RPMI8226 (cell line): ENCODE measurements around the gene PDCD1.

ENCODE experiments used
- DNase-seq: peaks from one replicate; pipeline ENCODE4 v3.0.0-alpha.2; 2015

PDCD1 gene

DNA sequence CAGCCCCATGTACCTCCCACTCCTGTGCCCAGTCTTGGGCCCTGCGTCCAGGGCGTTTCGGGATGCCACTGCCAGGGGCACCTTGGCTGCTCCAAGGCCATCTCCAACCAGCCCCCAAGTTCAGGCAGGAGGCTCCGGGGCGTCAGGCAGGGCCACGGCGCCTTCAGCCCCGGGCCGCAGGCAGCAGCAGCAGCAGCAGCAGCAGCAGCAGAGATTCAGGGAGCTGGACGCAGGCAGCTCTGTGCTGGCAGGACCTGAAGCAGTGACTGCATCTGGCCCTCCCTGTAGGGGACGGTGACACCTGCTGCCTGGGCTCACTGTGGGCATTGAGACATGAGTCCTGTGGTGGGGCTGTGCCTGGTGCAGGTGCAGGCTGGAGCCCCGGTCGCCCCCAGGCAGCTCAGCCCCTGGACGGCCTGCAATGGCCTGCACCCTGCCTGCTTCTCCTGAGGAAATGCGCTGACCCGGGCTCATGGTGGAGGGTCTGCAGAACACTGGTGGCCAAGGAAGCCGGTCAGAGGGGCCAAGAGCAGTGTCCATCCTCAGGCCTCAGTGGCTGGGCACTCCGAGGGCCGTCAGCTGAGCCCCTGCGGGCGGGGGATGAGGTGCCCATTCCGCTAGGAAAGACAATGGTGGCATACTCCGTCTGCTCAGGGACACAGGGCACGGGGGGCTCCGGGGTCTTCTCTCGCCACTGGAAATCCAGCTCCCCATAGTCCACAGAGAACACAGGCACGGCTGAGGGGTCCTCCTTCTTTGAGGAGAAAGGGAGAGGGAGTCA is 8.0 kb downstream of the PDCD1 start:
- DNase-seq: no peak

DNA sequence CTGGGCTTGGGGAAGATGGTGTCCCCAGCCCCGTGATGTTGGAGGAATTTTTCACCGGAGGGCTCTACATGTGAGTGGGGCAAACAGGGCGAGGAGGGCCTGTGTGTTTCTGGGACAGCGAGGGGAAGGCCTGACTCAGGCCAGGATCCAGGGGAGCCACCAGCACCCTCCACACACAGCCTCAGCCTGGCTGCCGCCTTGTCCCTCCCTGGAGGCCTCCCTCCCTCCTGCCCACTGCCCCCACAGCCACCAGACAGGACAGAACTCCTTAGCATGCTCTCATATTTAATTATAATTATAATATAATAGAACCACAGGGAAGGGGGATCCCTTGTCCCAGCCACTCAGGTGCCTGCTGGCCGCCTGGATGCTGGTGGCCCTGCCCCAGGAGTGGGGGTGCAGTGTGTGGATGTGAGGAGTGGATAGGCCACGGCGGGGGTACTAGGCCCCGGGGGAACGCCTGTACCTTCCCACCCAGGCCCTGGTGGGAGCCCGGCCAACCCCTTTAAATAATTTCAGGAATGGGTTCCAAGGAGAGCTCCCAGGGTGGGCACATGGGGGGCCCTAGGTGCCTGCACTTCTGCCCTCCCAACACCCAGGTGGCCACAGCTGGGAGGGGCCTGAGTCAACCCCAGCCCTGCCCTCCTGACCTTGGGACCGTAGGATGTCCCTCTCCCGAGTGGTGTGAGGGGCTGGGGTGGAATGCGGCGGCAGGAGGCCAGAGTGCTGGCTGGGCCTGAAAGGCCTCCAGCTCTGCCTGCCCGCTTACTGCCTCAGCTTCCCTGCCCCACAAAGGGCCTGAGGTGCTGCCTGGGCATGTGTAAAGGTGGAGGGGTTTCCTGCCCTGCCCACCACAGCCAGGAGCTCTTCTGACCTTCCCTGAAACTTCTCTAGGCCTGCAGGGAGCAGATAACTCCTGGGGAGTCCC is 8.8 kb downstream of the PDCD1 start:
- DNase-seq: no peak

DNA sequence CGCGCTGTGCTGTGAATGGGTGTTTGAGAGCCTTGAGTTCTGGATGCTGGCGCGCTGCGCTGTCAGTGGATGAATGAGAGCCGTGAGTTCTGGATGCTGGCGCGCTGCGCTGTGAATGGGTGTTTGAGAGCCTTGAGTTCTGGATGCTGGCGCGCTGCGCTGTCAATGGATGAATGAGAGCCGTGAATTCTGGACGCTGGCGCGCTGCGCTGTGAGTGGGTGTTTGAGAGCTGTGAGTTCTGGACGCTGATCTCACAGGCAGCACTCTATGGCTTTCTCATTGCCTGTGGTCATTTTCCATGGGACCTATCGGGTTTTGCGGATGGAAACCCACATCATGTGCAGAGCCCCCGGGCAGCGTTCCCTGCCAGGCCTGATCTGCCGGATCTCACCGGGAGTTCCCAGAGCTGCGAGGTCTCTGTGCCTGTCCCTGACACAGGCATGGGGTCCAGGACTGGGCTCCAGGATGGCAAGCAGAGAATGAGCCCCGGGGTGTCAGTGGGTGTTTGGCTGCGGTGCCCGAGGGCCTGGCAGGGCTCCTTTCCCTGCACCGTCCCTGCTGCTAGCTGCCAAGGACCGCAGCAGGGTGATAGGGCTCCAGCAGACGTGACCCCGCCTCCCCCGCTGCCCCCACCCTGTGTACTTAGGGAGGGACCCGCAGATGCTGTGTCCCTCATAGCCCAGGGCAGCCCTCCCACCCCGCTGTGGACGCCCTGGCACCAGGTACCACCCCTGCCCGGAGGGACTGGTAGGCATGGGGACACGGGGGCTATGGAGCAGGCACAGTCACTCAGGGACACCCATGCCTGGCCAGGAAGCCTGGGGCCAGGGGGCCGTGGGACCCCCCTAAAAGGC is 9.7 kb downstream of the PDCD1 start:
- DNase-seq: no peak

DNA sequence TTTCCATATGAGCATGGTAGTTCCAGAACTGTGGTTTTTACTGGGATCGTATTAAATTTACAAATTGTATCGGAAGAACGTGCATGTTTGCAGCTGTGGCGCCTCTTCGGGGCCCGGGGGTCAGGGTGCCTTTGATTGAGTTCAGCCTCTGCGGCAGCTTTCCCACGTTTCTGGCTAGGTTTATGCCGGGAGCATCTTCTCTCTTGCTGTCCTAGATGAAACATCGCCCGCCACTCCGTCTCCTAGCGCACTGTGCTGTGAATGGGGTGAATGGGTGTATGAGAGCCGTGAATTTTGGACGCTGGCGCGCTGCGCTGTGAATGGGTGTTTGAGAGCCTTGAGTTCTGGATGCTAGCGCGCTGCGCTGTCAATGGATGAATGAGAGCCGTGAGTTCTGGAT is 12.3 kb downstream of the PDCD1 start:
- no peak for DNase-seq

DNA sequence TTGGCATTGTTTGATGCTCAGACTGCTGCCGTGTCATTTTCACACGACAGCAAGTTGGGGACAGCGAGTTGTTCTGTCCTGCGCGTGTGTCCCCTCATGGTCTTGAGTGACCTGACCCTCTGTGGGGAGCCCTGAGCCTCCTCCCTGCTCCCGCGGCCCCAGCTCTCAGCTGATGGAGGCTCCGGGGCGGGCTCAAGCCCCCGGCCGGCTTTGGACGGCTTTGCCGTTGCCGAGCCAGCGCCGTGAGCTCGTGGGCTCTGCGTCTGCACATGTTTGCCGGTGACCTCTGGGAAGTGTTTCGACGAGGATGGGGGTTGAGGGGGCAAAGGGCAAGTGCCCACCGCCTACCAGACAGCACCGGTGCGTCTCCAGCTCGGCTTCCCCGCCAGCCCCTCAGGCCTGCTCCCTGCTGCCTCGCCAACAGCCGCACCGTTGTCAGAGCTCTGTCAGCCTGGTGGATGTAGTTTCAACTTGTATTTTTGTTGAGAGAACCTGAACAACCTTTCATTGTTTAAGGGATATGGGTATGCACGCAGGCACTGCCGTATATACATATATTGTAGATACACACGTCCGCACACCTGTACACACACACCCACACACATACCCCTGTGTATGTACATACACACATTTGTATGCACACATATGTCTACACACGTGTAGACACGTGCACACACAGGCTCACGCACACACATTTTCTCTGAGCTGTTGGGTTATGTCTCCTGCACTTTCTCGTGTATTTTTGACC is 13.7 kb downstream of the PDCD1 start:
- DNase-seq: no peak

DNA sequence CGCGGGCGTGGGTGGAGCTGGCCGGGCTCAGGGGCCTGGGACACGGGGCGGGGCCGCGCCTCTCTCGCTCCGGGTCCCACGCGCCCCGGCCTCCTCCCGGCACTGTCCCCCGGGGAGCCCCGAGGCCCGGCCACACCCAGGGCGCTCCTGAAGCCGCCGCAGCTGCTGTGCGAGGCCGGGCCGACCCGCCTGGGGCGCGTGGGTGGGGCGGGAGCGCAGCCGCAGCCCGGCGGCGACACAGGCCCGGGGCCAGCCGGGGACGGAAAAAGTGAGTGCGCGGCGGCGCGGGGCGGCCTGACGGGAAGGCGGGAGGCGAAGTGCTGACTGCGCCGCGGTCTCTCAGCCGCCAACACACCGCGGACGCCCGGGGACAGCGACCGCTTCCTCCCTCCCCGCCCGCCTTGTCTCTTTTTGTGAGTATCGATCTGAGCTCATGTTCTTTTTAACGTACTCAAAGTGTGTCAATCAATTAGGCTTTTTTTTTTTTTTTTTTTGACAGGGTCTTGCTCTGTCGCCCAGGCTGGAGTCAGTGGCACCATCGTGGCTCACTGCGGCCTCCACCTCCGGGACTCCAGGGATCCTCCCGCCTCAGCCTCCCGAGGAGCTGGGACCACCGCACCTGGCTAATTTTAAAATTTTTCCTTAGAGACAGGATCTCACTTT is 14.5 kb downstream of the PDCD1 start:
- DNase-seq: peak; percentile 77

DNA sequence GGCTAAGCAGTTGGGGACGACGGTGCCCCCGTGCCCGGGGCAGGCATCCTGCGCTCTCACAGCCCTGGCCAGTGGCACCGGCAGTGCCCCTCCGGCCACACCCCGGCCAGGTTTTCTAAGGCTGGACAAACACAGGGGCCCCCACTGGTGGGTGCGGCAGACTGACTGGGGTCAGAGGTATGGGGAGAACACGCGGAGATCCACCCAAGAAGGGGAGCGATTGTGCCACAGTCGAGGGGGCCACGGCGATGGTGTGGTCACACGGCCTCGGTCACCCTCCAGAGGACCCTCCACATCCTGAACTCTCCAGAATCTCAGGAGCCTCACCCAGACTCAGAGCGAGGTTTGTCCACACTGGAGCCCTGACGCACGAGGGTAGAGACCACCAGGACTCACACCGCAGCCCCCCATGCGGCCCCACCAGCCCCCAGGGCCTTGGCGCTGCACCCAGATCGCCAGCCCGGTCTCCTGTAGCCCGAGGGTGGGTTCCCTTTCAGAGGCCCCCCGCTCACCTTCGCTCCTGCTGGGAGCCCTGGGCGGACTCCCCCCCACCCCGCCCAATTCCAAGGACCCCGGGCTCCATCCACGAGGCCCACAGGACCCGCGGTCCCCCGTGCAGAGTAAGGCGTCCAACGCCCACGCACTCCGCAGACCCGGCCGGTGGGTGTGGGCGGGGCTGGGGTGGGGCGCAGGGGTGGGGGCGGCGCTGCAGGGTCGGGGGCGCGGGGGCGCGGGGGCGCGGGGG is 15.2 kb downstream of the PDCD1 start:
- no peak for DNase-seq

DNA sequence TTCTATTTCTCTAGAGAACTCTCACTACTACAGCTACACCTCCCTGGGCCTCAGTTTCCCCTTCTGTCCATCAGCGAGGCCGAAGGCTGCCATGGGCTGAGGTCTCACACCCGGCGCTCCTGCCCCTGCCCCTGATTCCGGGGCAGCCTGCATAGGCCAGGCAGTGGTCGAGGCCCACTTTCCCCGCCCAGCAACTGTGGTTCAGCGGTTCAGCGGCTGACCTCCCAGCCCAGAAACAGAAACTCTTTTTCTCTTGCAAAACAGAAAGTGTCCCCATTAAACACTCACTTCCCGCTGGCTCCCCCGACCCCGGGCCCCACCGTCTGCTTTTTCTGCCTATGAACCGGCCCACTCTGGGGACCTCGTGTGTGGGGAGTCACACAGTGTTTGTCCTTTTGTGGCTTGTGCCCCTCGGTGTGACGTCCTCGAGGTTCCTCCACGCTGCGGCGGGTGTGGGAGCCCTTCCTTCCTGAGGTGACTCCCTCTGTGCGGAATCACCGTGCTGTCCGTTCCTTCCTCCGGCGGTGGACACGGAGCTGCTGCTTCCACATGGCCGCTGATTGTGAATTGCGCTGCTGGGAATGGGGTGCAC is 16.0 kb downstream of the PDCD1 start:
- DNase-seq: peak; percentile 36

DNA sequence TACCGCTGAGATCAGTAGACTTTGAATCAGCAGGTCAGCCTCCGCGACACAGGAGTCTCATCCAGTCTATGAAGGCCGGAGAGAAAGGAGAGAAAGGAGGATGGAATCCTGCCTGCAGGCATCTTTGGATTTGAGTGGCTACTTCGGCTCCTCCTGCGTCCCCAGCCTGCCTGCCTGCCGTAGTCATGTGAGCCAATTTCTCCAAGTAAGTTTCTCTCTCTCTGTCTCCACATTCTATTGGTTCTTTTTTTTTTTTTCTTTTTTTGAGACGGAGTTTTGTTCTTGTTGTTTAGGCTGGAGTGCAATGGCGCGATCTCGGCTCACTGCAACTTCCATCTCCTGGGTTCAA is 16.7 kb downstream of the PDCD1 start:
- DNase-seq: peak; percentile 9

DNA sequence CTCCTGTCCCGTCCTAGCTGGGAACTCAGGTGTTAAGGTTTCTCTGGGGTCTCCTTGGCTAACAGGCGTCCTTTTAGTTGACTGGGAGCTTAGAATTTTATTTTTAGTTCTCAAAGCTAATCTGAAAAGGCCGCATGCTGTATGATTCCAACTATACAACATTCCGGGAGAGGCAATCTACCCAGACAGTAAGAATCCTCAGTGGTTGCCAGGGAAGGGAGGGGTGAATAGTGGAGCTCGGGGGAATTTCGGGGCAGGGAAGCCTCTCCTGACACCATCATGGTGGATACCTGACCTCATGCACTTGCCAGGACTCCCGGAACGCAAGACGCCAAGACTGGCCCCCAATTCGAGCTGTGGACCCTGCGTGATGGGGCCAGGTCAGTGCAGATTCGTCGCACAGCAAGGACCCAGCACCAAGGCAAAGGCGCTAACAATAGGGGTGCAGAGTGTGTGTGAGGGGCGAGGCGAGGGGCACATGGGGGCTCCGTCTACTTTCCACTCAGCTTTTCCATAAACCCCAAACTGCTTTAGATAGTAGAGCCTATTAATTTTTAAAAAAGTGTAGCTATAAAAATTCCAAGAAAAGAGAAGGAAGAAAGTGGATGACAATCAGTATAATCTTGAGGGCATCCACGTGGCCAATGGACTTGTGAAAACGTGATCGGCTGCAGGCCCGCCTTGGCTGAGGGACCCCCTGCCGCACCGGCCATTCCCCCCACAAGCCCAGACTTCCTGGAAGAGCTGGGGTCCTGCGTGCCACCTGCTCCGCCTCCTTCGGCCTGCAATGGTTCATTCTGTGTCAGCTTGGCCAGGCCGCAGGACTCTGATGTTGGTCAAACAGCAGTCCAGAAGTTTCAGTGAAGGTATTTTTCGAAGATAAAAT is 17.3 kb downstream of the PDCD1 start:
- no peak for DNase-seq

DNA sequence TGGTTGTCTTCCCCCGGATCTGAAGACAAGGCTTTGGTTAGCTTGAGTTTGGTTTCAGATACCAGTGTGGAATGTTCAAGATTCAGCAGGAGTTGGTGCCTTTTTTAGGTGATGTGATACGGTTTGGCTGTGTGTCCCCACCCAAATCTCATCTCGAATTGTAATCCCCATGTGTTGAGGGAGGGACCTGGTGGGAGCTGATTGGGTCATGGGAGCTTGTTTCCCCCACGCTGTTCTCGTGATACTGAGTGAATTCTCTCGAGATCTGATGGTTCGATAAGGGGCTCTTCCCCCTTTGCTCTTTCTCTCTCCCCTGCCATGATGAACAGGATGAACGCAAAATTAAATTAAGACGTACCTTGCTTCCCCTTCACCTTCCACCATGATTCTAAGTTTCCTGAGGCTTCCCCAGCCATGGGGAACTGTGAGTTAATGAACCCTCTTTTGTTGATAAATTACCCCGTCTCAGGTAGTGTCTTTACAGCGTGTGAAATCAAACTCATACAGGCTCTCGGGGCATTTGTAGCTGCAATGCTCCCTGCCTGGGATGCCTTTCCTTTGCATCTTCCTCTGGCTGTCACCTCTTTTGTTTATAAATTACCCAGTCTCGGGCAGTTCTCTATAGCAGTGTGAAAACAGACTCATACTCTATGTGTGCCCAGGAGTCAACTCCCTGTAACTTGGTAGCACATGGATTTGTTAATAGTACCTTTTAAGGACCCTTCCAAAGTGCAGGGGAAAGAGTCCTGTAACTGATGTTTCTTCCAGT is 21.3 kb downstream of the PDCD1 start:
- DNase-seq: no peak

DNA sequence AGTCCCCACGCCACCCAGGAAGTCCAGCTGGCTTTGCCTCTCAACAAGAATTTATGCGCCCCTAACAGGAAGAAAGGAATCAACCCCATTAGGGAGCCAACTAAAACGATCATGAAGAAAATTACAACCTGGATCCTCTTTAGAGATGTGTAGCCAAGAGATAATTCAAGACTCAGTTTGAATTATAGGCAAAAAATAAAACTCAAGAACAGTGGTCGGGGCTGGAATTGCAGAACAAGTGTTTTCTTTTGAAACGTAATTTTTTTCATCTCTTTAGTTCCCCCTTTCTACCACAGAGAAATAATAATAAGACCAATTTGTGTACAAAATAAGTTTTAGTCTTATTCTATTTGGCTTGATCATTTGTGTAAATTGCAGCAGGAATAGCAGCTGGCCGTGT is 22.4 kb downstream of the PDCD1 start:
- DNase-seq: no peak

DNA sequence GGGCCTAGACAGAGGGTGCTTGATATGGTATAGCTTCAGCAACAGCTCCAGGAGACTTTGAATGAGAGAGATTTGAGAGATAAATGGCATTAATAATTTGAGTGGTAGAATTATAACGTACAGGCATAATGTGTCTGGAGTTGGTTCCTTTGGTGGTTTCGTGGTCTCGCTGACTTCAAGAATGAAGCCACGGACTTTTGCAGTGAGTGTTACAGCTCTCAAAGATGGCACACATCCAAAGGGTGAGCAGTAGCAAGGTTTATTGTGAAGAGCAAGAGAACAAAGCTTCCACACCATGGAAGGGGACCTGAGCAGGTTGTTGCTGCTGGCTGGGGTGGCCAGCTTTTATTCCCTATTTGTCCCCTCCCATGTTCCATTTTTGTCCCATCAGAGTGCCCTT is 23.1 kb downstream of the PDCD1 start:
- DNase-seq: no peak

DNA sequence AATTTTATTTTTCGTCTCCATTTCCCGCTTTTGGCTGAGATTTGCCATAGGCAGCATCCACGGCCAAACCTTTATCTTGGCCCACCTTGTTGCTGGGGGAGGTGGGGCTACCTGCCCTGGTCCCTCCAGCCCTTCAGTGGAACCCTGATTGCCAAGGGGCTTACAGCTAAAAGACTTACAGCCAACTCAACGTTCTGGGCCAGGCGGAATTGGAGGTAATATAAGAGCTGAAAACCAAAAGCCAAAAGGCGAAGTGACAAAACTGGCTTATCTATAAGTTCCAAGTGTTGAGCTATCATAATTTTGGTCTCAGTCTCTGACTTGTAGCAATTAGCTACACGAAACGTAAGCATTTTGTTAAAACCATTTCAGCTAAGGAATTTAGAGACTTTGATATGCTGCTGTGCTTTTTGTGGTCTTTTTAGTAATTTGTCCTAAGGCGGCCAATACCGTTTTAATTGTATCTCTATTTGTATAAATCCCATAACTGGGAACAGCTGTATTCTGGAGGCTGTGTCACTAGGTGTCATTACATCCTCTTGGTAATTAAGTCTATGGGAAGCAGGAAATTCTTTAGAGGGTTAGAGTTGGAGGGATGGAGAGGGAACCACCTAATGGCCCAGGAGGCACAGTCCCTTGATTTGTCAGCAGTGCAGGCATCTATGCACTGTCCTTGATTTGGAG is 24.0 kb downstream of the PDCD1 start:
- no peak for DNase-seq

DNA sequence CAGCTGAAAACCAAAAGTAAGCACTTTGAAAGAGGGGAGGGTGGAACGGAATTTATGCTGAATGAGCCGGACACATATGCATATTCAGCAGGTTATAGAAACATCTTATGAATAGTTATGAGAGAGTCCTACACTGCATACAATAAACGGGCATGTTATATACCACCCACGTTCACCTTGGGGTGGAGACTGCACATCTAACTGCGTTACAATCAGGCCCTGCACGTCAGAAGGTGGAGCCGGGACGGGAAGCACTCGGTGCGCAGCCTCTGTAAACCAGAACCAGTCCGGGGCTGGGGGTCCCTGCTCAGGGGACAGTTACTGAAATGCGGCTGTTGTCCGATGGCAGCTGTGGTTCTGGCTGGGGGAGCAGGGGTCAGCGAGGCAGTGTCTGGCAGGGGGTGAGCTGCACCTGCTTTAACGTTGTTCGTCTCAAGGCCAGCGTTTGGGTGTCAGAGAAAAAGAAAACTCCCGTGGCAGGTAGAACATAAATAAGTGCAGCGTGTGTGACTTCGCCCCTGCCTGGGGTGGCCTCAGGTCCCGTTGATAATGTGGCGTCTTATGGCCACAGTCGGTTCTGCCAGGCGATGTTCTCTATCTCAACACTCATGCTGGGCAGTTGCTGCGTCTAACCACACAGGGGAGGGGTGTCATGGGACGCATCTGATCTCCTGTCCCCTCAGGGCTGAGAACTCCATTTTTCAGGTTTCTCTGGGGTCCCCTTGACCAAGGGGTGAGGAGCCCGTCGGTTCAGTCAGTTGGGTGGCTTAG is 24.8 kb downstream of the PDCD1 start:
- peak; percentile 26 for DNase-seq

DNA sequence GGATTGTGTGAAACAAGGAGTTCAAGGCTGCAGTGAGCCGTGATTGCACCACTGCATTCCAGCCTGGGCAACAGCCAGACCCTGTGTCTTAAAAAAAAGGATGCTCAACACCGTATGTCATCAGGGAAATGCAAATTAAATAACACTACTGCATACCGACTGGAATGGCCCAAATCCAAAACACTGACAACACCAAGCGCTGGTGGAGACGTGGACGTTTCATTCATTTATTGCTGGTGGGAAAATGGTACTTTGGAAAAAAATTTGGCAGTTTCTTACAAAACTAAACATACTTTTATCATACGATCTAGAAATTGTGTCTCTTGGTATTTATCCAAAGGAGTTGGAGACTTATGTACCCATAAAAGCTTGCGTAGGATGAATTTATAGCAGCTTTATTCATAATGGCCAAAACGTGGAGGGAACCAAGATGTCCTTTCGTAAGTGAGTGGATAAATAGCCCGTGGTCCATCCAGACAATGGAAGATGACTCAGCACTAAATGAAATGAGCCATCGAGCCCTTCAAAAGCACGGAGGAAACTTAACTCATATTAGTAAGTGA is 25.5 kb downstream of the PDCD1 start:
- DNase-seq: no peak

DNA sequence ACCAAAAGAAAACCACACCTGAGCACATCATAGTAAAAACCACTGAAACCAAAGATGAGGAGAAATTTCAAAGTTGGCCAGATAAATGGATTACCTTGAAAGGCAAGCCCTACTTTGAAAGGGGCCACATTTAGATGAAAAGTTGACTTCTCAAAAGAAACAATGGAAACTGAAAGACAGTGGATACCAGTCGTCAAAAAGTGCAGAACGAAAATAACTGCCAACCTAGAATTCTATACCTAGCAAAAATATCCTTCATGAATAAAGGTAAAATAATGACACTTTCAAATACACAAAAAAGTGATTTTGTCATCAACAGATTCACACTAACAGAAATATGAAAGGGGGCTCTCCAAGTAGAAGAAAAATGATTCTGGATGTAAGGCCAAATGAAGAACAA is 31.3 kb downstream of the PDCD1 start:
- no peak for DNase-seq
